ENCODE data around the gene ATP10A. TPM values are rescaled to one million over a fixed set of nuclear protein-coding genes. Genes with fewer than 3 reads are reported as not detected.

ATP10A gene
- total RNA-seq, 6 experiments from 2014 or later = 31.0 to 39.5 (median 33.9) TPM

- DNase-seq = no peak
- H3K4me3 Mint-ChIP-seq = no peak overlapping the region
- no peaks in the 10 kb centered on the region; the same call in 1 of the 2 replicates for H3K27me3 Mint-ChIP-seq (ENCODE audit: insufficient read depth)
- no peak for TF ChIP-seq CTCF (IDR thresholded peaks at IDR 0.05)
- H3K27ac Mint-ChIP-seq = 0 out of 2 replicates have a peak overlapping the region, but pooled peaks have one; percentile 29
- no peaks in the 10 kb centered on the region for H3K9me3 Mint-ChIP-seq
- peaks cover 16% of the 10 kb centered on the region for H3K4me1 Mint-ChIP-seq (ENCODE audit: low read depth)
- H3K36me3 Mint-ChIP-seq (ENCODE audit: low read depth) = peaks cover 20% of the 10 kb centered on the region
These were observed 161.2 kb downstream of the ATP10A start for GRCh38 chr15:25701721-25702465.

- TF ChIP-seq CTCF (IDR thresholded peaks at IDR 0.05) = no peak
- DNase-seq = no peak
- no peaks in the 10 kb centered on the region for H3K9me3 Mint-ChIP-seq
- H3K27ac Mint-ChIP-seq = no peak overlapping the region
- no peaks in the 10 kb centered on the region; the same call in 1 of the 2 replicates for H3K27me3 Mint-ChIP-seq (ENCODE audit: insufficient read depth)
- H3K4me3 Mint-ChIP-seq = no peak overlapping the region
- H3K36me3 Mint-ChIP-seq (ENCODE audit: low read depth) = peaks cover 20% of the 10 kb centered on the region
- peaks cover 16% of the 10 kb centered on the region for H3K4me1 Mint-ChIP-seq (ENCODE audit: low read depth)
These were observed 162.2 kb downstream of the ATP10A start for GRCh38 chr15:25700916-25701315.

GRCh38 chr15:25697586-25697985 is 165.5 kb downstream of the ATP10A start:
- no peak for TF ChIP-seq CTCF (IDR thresholded peaks at IDR 0.05)
- Mint-ChIP-seq H3K27ac (no peak overlapping the region; the same call in 1 of the 2 replicates), H3K4me3 (no peak overlapping the region), H3K9me3 (no peaks in the 10 kb centered on the region), H3K36me3 (ENCODE audit: low read depth) (peaks cover 20% of the 10 kb centered on the region), H3K27me3 (ENCODE audit: insufficient read depth) (no peaks in the 10 kb centered on the region; the same call in 1 of the 2 replicates), H3K4me1 (ENCODE audit: low read depth) (peaks cover 15% of the 10 kb centered on the region)
- DNase-seq = no peak

GRCh38 chr15:25695875-25696760 is 167.0 kb downstream of the ATP10A start:
- no peaks in the 10 kb centered on the region for H3K9me3 Mint-ChIP-seq
- peaks cover 23% of the 10 kb centered on the region for H3K4me1 Mint-ChIP-seq (ENCODE audit: low read depth)
- no peak for TF ChIP-seq CTCF (IDR thresholded peaks at IDR 0.05)
- no peak overlapping the region for H3K27ac Mint-ChIP-seq
- H3K36me3 Mint-ChIP-seq (ENCODE audit: low read depth) = peaks cover 19% of the 10 kb centered on the region
- H3K27me3 Mint-ChIP-seq (ENCODE audit: insufficient read depth) = no peaks in the 10 kb centered on the region
- no peak overlapping the region for H3K4me3 Mint-ChIP-seq
- DNase-seq = no peak

GRCh38 chr15:25694823-25695312 is 168.3 kb downstream of the ATP10A start:
- H3K27me3 Mint-ChIP-seq (ENCODE audit: insufficient read depth) = no peaks in the 10 kb centered on the region
- no peak for DNase-seq
- peaks cover 33% of the 10 kb centered on the region for H3K4me1 Mint-ChIP-seq (ENCODE audit: low read depth)
- H3K9me3 Mint-ChIP-seq = no peaks in the 10 kb centered on the region
- peaks cover 15% of the 10 kb centered on the region; the same call in 1 of the 2 replicates for H3K36me3 Mint-ChIP-seq (ENCODE audit: low read depth)
- no peak overlapping the region for H3K4me3 Mint-ChIP-seq
- no peak for TF ChIP-seq CTCF (IDR thresholded peaks at IDR 0.05)
- no peak overlapping the region; the same call in 1 of the 2 replicates for H3K27ac Mint-ChIP-seq
